ENCODE results near the gene ADCK2. TPM values are rescaled to one million over a fixed set of nuclear protein-coding genes. Genes with fewer than 3 reads are reported as not detected.
"Not testable (repeated sequence)": the region's sequence is repeated elsewhere in the genome, so short reads cannot be mapped to it uniquely, and the experiment has no call there.

The ADCK2 gene
- total RNA-seq, 1 donor from 2014 or later, result 9.3 TPM

GRCh38 chr7:140685407-140686087 lies 12.8 kb downstream of the ADCK2 start:
- intact Hi-C loops (cut with DNase I), result no loop called here
- peak; percentile 71 for DNase-seq (ENCODE audit: low spot score)

DNA sequence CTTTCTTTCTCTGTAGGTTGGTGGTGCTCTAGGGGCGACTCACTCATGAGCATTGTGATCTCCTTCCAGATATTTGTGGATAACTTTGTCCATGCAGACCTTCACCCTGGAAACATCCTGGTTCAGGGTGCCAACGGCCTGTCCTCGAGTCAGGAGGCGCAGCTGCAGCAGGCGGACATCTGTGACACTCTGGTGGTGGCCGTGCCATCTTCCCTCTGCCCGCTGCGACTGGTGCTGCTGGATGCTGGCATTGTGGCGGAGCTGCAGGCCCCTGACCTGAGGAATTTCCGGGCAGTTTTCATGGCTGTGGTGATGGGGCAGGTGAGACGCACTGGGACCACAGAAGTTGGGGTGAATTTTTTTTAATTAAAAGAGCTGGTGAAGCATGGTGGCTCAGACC lies 14.2 kb downstream of the ADCK2 start:
- intact Hi-C loops (cut with DNase I), result no loop called here
- peak; percentile 67 for DNase-seq (ENCODE audit: low spot score)

DNA sequence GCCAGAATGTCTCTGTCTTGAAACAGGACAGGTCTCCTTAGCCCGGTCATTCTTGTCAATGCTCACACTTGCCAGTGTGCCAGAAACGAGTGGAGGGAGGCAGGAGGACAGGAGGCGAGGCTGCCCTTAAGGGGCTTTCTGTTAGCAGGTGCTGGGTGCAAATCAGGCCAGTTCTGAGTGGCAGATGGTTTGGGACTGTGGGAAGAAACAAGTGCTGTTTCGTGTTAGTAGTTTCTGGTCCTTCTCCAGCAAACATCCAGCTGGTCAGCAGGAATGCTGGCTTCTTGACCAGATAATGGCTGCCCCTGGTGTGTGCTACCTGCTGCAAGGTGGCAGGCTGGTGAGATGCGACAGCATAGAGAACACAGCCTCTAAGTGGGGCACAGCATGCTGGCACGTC lies 15.6 kb downstream of the ADCK2 start:
- peak; percentile 46 for DNase-seq (ENCODE audit: low spot score)
- intact Hi-C loops (cut with DNase I), result no loop called here

DNA sequence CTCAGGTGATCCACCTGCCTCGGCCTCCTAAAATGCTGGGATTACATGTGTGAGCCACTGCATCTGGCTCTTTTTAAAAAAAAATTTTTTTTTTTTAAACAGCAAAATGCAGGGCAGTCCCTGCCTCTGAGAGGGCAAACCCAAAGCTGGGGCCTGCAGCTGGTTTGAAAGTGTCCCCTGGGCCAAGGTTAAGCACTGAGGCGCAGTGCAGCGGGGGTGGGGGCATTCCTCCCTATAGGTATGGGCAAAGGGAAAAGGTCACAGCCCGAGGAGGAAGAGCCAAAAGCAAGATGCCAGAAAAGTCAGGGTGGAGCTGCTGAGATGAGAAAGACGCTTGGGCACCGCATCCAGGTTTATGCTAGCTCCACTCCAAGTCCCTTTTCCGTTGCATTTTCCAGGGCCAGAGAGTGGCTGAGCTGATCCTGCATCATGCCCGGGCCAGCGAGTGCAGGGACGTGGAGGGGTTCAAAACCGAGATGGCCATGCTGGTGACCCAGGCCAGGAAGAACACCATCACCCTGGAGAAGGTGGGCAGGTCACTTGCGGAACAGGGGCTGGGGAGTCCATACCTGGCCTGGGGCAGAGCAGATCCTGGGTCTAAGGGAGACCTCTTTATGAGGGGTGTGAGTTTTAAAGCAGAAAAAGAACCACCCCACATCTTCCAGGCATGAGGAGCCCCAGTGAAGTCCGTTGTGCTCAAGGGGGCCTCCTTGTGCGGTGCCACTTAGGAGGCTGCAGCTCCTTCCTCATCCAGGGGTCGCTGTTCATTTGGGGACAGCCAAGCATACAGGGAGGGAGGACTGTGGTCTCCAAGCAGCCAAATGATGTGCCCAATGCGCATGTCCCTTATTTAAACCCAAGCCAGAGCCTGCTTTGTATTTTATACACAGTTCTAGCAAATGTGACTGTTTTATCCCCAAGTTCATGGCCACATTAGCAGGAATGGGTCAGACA lies 16.7 kb downstream of the ADCK2 start:
- intact Hi-C loops (cut with DNase I), result loop anchor here (10.0 kb wide), 3 partner anchors 235 to 865 kb away; partner anchors contain the start of genes AGK, BRAF and MRPS33
- peak; percentile 59 for DNase-seq (ENCODE audit: low spot score)

GRCh38 chr7:140691376-140692045 lies 18.8 kb downstream of the ADCK2 start:
- intact Hi-C loops (cut with DNase I), result loop anchor here (10.0 kb wide), 3 partner anchors 233 to 863 kb away; partner anchors contain the start of genes AGK, BRAF and MRPS33
- DNase-seq (ENCODE audit: low spot score), result peak; percentile 35

DNA sequence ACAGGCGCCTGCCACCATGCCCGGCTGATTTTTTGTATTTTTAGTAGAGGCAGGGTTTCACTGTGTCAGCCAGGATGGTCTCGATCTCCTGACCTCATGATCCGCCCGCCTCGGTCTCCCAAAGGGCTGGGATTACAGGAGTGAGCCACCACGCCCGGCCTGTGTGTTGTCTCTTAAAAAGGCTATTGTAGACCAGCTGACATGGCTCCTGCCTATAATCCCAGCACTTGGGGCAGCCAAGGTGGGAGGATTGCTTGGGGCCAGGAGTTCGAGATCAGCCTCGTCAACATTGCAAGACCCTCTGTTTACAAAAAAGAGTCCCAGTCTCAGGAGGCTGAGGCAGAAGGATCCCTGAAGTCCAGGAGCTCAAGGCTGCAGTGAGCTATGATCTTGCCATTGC lies 21.1 kb downstream of the ADCK2 start:
- peak; percentile 24 for DNase-seq (ENCODE audit: low spot score)
- intact Hi-C loops (cut with DNase I), result loop anchor here (10.0 kb wide), 3 partner anchors 231 to 861 kb away; partner anchors contain the start of genes AGK, BRAF and MRPS33

GRCh38 chr7:140694592-140694991 lies 21.8 kb downstream of the ADCK2 start:
- peak; percentile 20 for DNase-seq (ENCODE audit: low spot score)
- intact Hi-C loops (cut with DNase I), result loop anchor here (10.0 kb wide), 3 partner anchors 230 to 860 kb away; partner anchors contain the start of genes AGK, BRAF and MRPS33

GRCh38 chr7:140695381-140695780 lies 22.6 kb downstream of the ADCK2 start:
- intact Hi-C loops (cut with DNase I), result loop anchor here (10.0 kb wide), 3 partner anchors 229 to 859 kb away; partner anchors contain the start of genes AGK, BRAF and MRPS33
- no peak for DNase-seq (ENCODE audit: low spot score)

DNA sequence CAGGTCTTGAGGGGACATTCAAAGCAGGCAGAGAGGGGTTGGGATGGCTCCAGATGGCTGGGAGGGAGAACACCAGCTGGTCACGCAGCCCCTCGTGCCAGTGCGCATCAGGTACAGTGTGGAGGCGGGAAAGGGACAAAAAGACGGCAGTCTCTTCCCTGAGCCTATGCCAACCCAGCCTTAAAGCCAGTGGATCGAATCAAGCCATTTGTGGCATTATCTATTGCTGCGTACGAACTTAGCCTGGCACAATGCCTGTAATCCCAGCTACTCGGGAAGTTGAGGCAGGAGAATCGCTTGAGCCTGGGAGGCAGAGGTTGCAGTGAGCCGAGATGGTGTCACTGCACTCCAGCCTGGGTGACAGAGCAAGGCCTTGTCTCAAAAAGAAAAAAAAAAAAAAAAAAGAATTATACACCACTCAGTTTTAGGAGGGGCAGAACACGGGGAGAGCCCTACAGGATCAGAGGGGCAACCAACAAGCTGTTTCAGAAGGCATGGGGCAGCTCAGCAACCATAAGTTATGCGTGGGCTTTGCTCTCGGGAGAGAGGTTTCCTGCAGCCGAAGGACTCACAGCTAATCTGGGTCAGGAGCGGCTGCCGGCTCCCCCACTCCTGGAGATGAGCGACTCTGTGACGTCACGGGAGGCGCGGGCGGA lies 23.4 kb downstream of the ADCK2 start:
- peak; percentile 98 for DNase-seq (ENCODE audit: low spot score)
- intact Hi-C loops (cut with DNase I), result loop anchor here (10.0 kb wide), 3 partner anchors 229 to 859 kb away; partner anchors contain the start of genes AGK, BRAF and MRPS33

DNA sequence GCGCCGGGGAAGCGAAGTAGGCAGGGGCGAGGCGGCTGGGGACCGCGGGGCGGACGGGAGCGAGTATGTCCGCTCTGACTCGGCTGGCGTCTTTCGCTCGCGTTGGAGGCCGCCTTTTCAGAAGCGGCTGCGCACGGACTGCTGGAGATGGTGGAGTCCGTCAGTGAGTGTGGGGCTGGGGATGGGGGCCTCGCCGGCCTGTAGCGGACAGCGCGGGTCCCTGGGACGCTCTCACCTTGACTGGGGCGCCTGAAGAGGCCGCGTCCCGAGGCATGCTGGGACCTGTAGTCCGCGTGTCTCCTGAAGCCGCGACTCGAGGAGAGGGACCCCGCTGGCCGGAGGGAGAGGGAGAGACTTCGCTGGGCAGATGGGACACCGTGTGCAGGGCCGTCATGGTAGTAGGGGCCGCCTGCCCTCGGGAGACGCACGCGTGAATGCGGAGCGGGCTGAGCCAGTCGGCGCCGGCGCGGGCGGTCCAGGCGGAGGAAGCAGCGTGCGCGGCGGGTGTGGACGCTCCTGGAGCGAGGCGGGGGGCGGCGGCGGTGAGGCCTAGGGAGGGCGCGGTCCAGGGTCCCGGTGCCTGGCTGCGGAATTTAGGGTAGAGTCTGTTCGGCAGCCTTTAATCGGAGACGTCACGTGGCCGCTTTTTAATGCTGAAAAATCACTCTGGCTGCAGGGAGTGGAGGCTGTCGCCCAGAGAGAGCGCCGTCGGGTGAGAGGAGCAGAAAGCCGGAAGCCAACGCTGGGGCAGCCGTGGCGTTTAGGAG lies 24.1 kb downstream of the ADCK2 start, which contains the start of gene NDUFB2:
Gene NDUFB2 (plus strand): TSS at position 29 of the 767 bp plus-strand sequence. CDS start 37 bp downstream, at position 66.
- DNase-seq (ENCODE audit: low spot score), result peak; percentile 91
- intact Hi-C loops (cut with DNase I), result loop anchor here (1.0 to 10.0 kb wide), 4 partner anchors 23 to 858 kb away; partner anchors contain the start of genes AGK, BRAF and MRPS33

DNA sequence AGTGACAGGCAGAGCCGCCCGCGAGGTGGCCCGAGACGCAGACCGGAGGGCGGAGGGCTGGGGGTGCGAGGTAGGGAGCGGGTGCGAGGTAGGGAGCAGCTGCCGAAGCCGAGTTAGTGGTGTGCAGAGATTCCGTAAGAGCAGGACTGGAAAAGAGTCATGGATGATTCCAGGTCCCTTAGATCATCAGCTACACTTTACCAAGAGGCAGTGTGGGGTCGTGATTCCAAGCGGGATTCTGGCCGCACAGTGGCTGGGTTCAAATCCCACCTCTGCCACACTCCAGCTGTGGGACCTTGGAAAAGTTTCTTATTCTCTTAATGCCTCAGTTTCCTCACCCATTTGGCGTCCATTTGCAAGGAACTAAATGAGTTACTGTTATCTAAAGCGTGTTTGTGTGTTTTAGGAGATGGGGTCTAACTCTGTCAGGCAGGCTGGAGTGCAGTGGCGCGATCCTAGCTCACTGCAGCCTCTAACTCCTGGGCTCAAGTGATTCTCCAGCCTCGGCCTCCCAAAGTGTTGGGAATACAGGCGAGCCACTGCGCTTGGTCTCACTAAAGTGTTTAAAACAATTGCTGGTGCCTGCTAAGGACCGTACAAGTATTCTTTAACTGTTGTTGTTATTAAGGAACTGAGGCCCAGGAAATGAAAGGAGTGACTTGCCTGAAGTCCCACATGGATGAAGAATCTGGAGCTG lies 24.9 kb downstream of the ADCK2 start:
- intact Hi-C loops (cut with DNase I), result loop anchor here (1.0 to 10.0 kb wide), 4 partner anchors 23 to 857 kb away; partner anchors contain the start of genes AGK, BRAF and MRPS33
- no peak for DNase-seq (ENCODE audit: low spot score)

DNA sequence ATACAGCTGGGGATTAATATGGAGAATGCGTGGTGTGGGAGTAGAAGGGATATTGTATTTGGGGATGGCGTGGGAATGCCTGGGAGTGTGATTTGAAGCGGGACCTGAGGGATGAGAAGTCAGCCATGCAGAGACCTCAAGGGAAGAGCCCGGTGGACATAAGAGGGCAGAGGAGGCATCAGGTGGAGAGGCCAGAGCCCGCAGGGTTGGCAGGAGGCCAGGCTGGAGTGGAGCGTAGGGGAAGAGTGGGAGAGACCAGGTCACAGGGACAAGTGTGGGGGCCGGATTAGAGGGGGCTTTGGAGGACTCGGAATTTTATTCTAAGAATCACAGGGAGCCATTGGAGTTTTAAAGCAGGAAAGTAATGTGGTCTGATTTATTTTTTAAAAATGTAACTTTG lies 25.7 kb downstream of the ADCK2 start:
- intact Hi-C loops (cut with DNase I), result loop anchor here (10.0 kb wide), 3 partner anchors 226 to 856 kb away; partner anchors contain the start of genes AGK, BRAF and MRPS33
- no peak for DNase-seq (ENCODE audit: low spot score)

GRCh38 chr7:140702774-140703173 lies 30.0 kb downstream of the ADCK2 start:
- intact Hi-C loops (cut with DNase I), result no loop called here
- DNase-seq (ENCODE audit: low spot score), result no peak

- intact Hi-C loops (cut with DNase I), result no loop called here
- no peak for DNase-seq (ENCODE audit: low spot score)
These were observed 31.5 kb downstream of the ADCK2 start for GRCh38 chr7:140704205-140704604.

- intact Hi-C loops (cut with DNase I), result no loop called here
- DNase-seq (ENCODE audit: low spot score), result no peak
These were observed 34.4 kb downstream of the ADCK2 start for GRCh38 chr7:140707132-140707531.

DNA sequence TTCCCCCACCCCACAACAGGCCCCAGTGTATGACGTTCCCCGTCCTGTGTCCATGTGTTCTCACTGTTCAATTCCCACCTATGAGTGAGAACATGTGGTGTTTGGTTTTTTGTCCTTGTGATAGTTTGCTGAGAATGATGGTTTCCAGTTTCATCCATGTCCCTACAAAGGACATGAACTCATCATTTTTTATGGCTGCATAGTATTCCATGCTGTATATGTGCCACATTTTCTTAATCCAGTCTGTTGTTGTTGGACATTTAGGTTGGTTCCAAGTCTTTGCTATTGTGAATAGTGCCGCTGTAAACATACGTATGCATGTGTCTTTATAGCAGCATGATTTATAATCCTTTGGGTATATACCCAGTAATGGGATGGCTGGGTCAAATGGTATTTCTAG lies 36.0 kb downstream of the ADCK2 start:
- intact Hi-C loops (cut with DNase I); DNase-seq (ENCODE audit: low spot score): not testable (repeated sequence)

DNA sequence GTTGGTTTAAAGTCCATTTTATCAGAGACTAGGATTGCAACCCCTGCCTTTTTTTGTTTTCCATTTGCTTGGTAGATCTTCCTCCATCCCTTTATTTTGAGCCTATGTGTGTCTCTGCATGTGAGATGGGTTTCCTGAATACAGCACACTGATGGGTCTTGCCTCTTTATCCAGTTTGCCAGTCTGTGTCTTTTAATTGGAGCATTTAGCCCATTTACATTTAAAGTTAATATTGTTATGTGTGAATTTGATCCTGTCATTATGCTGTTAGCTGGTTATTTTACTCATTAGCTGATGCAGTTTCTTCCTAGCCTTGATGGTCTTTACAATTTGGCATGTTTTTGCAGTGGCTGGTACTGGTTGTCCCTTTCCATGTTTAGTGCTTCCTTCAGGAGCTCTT lies 39.6 kb downstream of the ADCK2 start:
- DNase-seq (ENCODE audit: low spot score); intact Hi-C loops (cut with DNase I): not testable (repeated sequence)

Data from cardiac septum (tissue), 1 donor.